K562 (cell line): ENCODE results near the gene SRL.

ENCODE experiments used
- ARNT ChIP-seq, 2 experiments: fragments of 450-650 bp; IDR thresholded peaks; 2 replicates each; pipeline ENCODE4 v1.6.1; 2016; ENCODE audit warnings: mild to moderate bottlenecking in 1 of 2
- MXI1 ChIP-seq: IDR thresholded peaks from 2 replicates; pipeline ENCODE4 v1.6.1; 2011; ENCODE audit warnings: low read depth, mild to moderate bottlenecking, improper control_type of control experiment, low read length
- PCBP2 ChIP-seq: fragments of 200-400 bp; formaldehyde crosslinking; IDR thresholded peaks from 2 replicates; pipeline ENCODE4 v1.6.1; 2018; ENCODE audit warnings: low read length, low read depth, mild to moderate bottlenecking, moderate library complexity; ENCODE audit not compliant: poor library complexity, severe bottlenecking
- POLR2AphosphoS5 ChIP-seq: IDR thresholded peaks from 2 replicates; pipeline ENCODE4 v1.6.1; 2011; ENCODE audit warnings: mild to moderate bottlenecking, low read depth, low read length, moderate library complexity; ENCODE audit not compliant: control insufficient read depth, insufficient read depth
- RAD21 ChIP-seq, 2 experiments: fragments of 250-450 bp in 1 of 2; fragments of 450-650 bp in 1 of 2; sonication (Bioruptor Pico) in 1 of 2; formaldehyde crosslinking in 1 of 2; IDR thresholded peaks in 1 of 2; conservative IDR thresholded peaks in 1 of 2; 2 replicates each; pipeline versions ENCODE4 v1.4.0 to v1.8.0; 2020 to 2022; ENCODE audit warnings: mild to moderate bottlenecking in 2 of 2, moderate library complexity in 1 of 2
- ZFP36 ChIP-seq: fragments of 150-350 bp; IDR thresholded peaks from 2 replicates; pipeline ENCODE4 v1.6.1; 2018; ENCODE audit warnings: low read length, low read depth; ENCODE audit not compliant: partially characterized antibody
- TF ChIP-seq, protein P1 (sequence below): sonication (generic); formaldehyde crosslinking; IDR thresholded peaks from 2 replicates; pipeline ENCODE4 v1.8.0; 2022; ENCODE audit warnings: missing genetic modification reagents, mild to moderate bottlenecking, moderate library complexity, borderline replicate concordance
- TF ChIP-seq, protein P2 (sequence below): sonication (generic); formaldehyde crosslinking; IDR thresholded peaks from 2 replicates; pipeline ENCODE4 v1.5.0; 2020; ENCODE audit warnings: missing genetic modification reagents

DNA sequence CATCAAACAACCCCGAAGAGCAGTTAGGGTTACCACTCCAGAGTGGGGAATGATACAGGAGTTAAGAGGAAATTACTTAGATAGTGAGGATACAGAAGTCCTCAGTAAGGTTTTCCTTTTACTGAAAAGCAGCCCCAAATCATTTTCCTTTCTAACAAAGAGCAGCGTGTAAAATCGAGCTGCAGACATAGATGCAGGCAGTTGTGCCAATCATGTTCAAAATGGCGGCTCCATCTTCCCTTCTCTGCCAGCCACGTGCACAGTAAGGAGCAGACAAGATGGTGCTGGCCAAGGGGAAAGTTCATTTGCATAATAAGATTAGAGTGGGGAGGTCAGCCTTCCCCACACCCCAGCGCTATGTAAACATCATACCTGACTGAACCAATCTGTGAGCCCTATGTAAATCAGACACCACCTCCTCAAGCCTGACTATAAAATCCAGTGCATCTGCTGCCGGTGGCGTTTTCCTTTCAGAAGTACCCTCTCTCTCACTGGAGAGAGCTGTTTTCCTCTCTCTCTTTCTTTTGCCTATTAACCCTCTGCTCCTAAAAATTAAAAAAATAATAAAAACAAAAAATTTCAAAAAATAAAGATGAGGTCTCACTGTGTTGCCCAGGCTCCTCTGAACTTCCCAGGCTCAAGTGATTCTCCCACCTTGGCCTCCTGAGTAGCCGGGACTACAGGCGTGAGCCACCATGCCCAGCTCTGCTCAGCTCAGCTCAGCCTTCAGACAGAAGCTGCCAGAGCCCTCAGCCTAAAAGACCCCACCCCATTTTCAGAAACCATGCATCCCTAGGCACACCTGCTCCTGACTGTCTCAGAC, 2.6 kb upstream of the SRL start:
- no peak for TF ChIP-seq MXI1
- no peak for TF ChIP-seq ARNT (IDR thresholded peaks at IDR 0.05)
- TF ChIP-seq PCBP2: no peak
- TF ChIP-seq POLR2AphosphoS5: no peak
- no peak for TF ChIP-seq ZFP36
- no peak for TF ChIP-seq RAD21 (CRISPR knock-in tag; conservative IDR thresholded peaks at IDR 0.05 in 1 of 2, IDR thresholded peaks at IDR 0.05 in 1 of 2)
- TF ChIP-seq, protein P1, sequence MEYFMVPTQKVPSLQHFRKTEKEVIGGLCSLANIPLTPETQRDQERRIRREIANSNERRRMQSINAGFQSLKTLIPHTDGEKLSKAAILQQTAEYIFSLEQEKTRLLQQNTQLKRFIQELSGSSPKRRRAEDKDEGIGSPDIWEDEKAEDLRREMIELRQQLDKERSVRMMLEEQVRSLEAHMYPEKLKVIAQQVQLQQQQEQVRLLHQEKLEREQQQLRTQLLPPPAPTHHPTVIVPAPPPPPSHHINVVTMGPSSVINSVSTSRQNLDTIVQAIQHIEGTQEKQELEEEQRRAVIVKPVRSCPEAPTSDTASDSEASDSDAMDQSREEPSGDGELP: no peak
- TF ChIP-seq, protein P2, sequence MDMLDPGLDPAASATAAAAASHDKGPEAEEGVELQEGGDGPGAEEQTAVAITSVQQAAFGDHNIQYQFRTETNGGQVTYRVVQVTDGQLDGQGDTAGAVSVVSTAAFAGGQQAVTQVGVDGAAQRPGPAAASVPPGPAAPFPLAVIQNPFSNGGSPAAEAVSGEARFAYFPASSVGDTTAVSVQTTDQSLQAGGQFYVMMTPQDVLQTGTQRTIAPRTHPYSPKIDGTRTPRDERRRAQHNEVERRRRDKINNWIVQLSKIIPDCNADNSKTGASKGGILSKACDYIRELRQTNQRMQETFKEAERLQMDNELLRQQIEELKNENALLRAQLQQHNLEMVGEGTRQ (CRISPR knock-in tag): peak; percentile 56
